ENCODE results near the gene ADGRF3.
"Not testable (repeated sequence)": the region's sequence is repeated elsewhere in the genome, so short reads cannot be mapped to it uniquely, and the experiment has no call there.

ADGRF3 gene

DNA sequence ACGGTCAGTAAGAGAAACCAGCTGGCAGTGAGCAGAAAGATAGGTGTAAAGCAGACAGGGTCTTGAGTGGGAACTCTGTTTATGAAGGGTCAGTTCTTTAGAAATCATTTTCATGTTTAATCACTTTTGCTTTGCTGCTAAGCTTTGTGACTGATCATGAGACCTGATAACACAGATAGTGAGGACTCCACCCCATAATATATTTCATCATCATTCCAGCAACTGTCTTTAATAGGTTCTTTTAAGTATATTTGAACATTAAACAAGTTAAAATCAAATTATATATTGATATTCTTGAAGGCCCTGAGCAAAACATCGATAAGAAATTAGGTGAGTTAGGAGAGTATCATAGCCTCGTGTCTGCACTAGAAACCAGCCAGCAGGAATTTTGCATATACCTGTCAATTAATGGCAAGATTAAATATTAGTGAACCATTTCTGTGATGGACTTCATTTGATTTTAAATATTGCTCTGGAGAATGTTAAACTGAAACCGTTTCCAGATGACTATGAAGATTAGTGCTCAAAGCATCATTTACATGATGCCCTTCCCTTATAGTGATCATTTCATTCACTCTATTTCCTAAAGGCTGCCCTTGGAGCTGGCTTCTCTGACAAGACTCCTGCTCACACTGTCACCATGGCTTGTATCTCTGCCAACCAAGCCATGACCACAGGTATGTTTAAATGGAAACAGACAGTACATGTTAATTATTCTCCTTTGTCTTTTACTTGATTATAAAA, 69.9 kb downstream of the ADGRF3 start:
- DNase-seq = no peak

DNA sequence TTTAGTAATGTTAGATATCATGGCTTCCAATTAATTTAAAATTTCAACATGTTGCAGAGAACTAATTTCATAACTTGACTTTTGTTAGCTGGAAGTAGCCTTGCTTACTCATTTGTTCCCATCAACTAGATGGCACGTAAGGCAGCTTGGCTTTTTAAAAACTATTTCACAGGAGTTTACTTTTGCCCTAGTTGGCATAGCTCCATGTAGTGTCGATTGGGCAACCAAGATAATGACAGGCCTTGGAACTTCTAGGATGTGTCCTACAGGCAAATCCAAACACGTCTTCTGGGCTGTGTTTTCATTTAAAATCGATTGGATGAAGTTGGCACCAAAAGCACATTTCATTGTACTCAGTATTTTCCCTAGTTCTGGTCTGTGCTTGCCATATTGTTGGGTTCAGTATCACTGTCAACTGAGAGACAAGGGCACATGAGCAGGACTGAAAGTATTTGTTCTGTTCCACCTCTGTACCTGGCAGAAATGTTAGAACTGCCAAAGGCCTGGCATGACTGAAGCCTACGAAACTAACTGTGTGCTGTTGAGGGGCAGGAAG, 72.5 kb downstream of the ADGRF3 start:
- DNase-seq = peak in 1 of 2 experiments; percentile 5

DNA sequence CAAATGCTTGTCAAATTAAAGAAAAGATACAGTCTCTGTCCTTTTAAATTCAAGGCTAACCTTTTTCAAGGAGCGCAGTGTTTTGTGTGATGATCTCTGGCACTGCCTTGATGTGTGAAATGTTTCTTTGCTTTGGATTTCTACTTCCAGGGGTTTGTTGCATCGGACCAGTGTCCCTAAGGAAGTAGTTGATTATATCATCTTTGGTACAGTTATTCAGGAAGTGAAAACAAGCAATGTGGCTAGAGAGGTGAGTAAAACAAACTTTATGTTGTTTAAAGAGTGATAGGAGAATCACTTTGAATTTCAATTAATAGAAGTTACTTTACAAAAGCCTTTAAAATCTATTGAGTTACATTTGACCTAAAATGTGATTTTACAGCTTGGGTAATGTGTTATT, 73.1 kb downstream of the ADGRF3 start:
- no peak for DNase-seq

DNA sequence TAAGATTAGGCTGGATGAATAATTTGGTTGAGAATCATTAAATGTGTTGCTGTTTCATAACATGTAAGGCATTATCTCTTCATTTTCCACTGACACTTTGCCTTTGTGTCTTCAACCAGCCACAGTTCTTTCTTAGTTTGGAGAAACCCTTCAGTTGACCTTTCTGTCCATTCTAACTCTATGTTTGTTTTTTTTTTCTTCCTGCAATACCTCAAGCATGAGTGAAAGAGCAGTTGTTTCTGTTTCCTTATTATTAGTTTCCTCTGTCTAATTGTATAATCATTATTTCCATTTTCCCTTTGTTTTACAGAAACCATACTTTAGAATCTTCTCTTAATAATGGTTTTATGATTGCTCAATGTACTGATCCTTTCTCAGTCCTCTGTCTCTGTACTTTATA, 76.2 kb downstream of the ADGRF3 start:
- no peak for DNase-seq

DNA sequence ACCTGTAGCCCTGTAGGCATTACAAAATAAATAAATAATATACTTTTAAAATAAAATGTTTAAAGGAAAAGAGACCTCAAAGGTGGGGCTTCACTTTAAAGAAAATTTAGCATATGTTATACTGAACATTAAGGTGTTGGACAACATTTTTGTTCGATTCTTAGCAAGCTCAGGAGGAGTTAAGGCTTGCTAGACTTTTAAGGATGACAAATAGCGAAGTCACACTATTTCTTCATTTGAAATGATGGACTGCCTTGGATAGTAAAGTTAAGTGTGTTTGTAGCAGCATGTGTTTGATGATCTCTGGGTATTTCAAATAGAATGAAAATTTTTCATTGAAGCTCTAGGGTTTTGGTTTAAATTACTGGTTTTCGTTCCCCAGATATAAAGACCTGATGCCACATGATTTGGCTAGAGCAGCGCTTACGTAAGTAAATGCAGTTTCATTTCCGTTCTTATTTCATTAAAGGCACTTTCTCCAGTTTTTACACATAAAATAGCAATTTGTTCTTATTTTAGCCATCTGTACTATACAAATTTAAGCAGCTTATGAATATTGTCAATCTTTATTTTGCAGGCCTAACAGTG, 76.9 kb downstream of the ADGRF3 start:
- DNase-seq = no peak

DNA sequence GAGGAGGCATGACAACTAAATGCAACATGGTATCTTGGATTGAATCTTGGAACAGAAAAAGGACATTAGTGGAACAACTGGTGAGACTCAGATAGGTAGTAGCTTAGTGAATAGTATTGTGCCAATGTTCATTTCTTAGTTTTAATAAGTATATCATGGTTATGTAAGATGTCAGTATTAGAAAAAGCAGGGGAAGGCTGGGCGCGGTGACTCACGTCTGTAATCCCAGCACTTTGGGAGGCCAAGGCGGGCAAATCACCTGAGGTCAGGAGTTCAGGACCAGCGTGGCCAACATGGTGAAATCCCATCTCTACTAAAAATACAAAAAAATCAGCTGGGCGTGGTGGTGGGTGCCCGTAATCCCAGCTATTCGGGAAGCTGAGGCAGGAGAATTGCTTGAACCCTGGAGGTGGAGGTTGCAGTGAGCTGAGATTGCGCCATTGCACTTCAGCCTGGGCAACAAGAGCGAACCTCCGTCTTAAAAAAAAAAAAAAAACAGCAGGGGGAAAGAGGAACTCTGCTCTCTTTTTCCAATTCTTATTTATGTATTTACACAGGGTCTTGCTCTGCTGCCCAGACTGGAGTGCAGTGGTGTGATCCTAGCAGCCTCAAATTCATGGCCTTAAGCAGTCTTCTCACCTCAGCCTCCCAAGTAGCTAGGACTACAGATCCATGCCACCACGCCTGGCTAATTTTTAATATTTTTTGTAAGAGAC, 77.8 kb downstream of the ADGRF3 start:
- DNase-seq = not testable (repeated sequence)

DNA sequence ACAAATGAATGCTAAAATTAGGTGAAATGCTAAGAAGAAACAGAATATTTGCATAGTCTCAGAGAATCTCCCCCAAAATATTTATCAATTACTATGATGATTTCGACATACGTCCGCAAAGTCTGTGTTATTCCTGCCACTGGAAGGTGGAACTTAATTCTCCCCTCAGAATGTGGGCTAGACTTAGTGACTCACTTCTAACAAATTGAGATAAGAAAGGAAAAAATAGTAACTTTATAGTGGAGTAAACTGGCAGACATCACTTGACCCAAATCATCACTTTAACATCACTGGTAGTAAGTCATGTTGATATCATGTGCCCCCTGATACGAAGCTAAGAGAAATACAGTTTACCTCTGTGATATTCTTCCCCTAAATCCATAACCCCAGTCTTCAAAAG, 78.4 kb downstream of the ADGRF3 start:
- DNase-seq = no peak

DNA sequence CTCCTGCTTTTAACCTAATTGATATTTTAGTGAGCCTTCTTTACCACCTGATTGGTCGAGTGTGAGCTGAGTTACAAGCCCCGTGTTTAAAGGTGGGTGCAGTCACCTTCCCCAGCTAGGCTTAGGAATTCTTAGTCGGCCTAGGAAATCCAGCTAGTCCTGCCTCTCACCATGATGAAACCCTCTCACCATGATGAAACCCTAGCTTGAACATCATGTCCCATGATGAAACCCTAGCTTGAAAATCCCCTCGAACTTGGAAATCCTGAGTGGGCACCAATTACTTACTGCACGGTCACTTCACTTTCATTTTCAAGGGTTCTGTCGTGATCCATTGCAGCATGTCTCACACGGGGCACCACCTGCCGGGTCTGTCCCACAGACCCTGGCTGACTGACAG, 87.8 kb downstream of the ADGRF3 start:
- not testable (repeated sequence) for DNase-seq
